H1 (cell line): ENCODE results near the gene EXD3. TPM values are rescaled to one million over a fixed set of nuclear protein-coding genes. Genes with fewer than 3 reads are reported as not detected.
A peak's percentile ranks its signal among the peaks of the same experiment; 100 is the strongest.

Experiments used
- CTCF ChIA-PET: fragments of 300-600 bp; sonication (Branson Sonifier 250); formaldehyde crosslinking; loops from one replicate; lab custom pipeline; 2021; ENCODE audit not compliant: partially characterized antibody; lab: Charles Lee
- POLR2A ChIA-PET: fragments of 300-600 bp; sonication (Branson Sonifier 250); formaldehyde crosslinking; loops from one replicate; lab custom pipeline; 2021; ENCODE audit warnings: inconsistent platforms; ENCODE audit not compliant: partially characterized antibody; lab: Charles Lee
- DNase-seq, 2 experiments: peaks; one replicate each; pipeline versions ENCODE4 v3.0.0 to v3.0.0-alpha.2; 2010 to 2022; ENCODE audit warnings: low spot score in 2 of 2, low read depth in 1 of 2, mixed read lengths in 1 of 2
- FAIRE-seq: peaks from 2 replicates; lab custom pipeline; 2011; peaks lifted over from hg19 to GRCh38; lab: Jason Lieb, UNC
- H2AFZ ChIP-seq: 2 replicates; pipeline ENCODE4 v1.8.1; 2012; ENCODE audit warnings: low read length, inconsistent platforms
- H2AK5ac ChIP-seq: 2 replicates; pipeline ENCODE4 v1.6.1; 2013; ENCODE audit warnings: low read depth, low read length
- H2BK120ac ChIP-seq: replicated peaks from 2 replicates; pipeline ENCODE3; 2013; ENCODE audit warnings: low read depth, low read length, inconsistent platforms
- H2BK12ac ChIP-seq: 2 replicates; pipeline ENCODE4 v1.6.1; 2013; ENCODE audit warnings: low read depth, low read length
- H2BK15ac ChIP-seq: 2 replicates; pipeline ENCODE4 v1.6.1; 2013; ENCODE audit warnings: low read length
- H2BK20ac ChIP-seq: 2 replicates; pipeline ENCODE4 v1.6.1; 2013; ENCODE audit warnings: low read length
- H2BK5ac ChIP-seq: 2 replicates; pipeline ENCODE4 v1.6.1; 2013; ENCODE audit warnings: low read depth, low read length
- H3K14ac ChIP-seq: 2 replicates; pipeline ENCODE4 v1.6.1; 2013; ENCODE audit warnings: inconsistent platforms; ENCODE audit not compliant: insufficient read length
- H3K18ac ChIP-seq: 2 replicates; pipeline ENCODE4 v1.6.1; 2013; ENCODE audit warnings: low read length; ENCODE audit errors: extremely low read depth
- H3K23ac ChIP-seq: 2 replicates; pipeline ENCODE4 v1.6.1; 2013; ENCODE audit warnings: inconsistent platforms; ENCODE audit not compliant: insufficient read length
- H3K23me2 ChIP-seq: 2 replicates; pipeline ENCODE4 v1.6.1; 2013; ENCODE audit warnings: low read depth, low read length
- H3K27ac ChIP-seq: 2 replicates; pipeline ENCODE4 v1.6.1; 2011; ENCODE audit warnings: low read depth, low read length, inconsistent platforms
- H3K27me3 ChIP-seq, 4 experiments: replicated peaks in 1 of 4; 1 replicate in 1 of 4; 2 replicates in 3 of 4; pipeline versions ENCODE4 v1.6.1 to v1.8.1; 2011 to 2013; ENCODE audit warnings: low read length in 3 of 4, mild to moderate bottlenecking in 3 of 4, inconsistent platforms in 2 of 4, mixed read lengths in 2 of 4, moderate library complexity in 1 of 4; ENCODE audit not compliant: control insufficient read depth in 3 of 4, insufficient read depth in 3 of 4; ENCODE audit errors: extremely low read depth in 1 of 4
- H3K36me3 ChIP-seq, 4 experiments: 2 replicates each; pipeline versions ENCODE4 v1.6.1 to v1.8.1; 2011 to 2013; ENCODE audit warnings: mild to moderate bottlenecking in 4 of 4, low read length in 3 of 4, moderate library complexity in 2 of 4, control low read depth in 1 of 4, inconsistent platforms in 1 of 4; ENCODE audit not compliant: insufficient read depth in 4 of 4, control insufficient read depth in 2 of 4
- H3K4ac ChIP-seq: replicated peaks from 2 replicates; pipeline ENCODE3; 2013; ENCODE audit warnings: low read length, low read depth, mixed read lengths, inconsistent platforms; ENCODE audit not compliant: insufficient read length
- H3K4me1 ChIP-seq, 4 experiments: replicated peaks in 1 of 4; 1 replicate in 1 of 4; 2 replicates in 3 of 4; pipeline versions ENCODE4 v1.6.1 to v1.8.1; 2011 to 2013; ENCODE audit warnings: low read length in 3 of 4, inconsistent platforms in 2 of 4, mixed read lengths in 1 of 4; ENCODE audit not compliant: insufficient read depth in 4 of 4, control insufficient read depth in 3 of 4
- H3K4me2 ChIP-seq, 2 experiments: 2 replicates each; pipeline versions ENCODE4 v1.6.1 to v1.8.1; 2011 to 2013; ENCODE audit warnings: low read depth in 2 of 2, low read length in 2 of 2, control low read depth in 1 of 2, inconsistent platforms in 1 of 2, mild to moderate bottlenecking in 1 of 2; ENCODE audit not compliant: insufficient read depth in 1 of 2
- H3K4me3 ChIP-seq, 4 experiments: fragments of 200-600, 300-600 bp in 1 of 4; sonication (generic), shearing (Covaris generic), sonication (Bioruptor Twin) in 1 of 4; 2 replicates each; pipeline versions ENCODE4 v1.5.1 to v1.8.1; 2011 to 2016; ENCODE audit warnings: low read length in 4 of 4, low read depth in 3 of 4, control low read depth in 2 of 4, inconsistent platforms in 2 of 4, mild to moderate bottlenecking in 2 of 4, mixed read lengths in 1 of 4, moderate library complexity in 1 of 4; ENCODE audit not compliant: insufficient read depth in 2 of 4; ENCODE audit errors: extremely low read depth in 1 of 4
- H3K56ac ChIP-seq: replicated peaks from 2 replicates; pipeline ENCODE3; 2013; ENCODE audit warnings: low read depth, mild to moderate bottlenecking, mixed read lengths, low read length, inconsistent platforms; ENCODE audit not compliant: insufficient read length
- H3K79me1 ChIP-seq: 2 replicates; pipeline ENCODE4 v1.6.1; 2013; ENCODE audit warnings: low read depth, low read length, control low read depth
- H3K79me2 ChIP-seq, 2 experiments: 2 replicates each; pipeline versions ENCODE4 v1.6.1 to v1.8.1; 2012 to 2013; ENCODE audit warnings: low read length in 2 of 2, mild to moderate bottlenecking in 2 of 2, inconsistent platforms in 1 of 2; ENCODE audit not compliant: insufficient read depth in 2 of 2, control insufficient read depth in 1 of 2
- H3K9ac ChIP-seq, 4 experiments: replicated peaks in 1 of 4; 1 replicate in 1 of 4; 2 replicates in 3 of 4; pipeline versions ENCODE4 v1.6.1 to v1.8.1; 2011 to 2013; ENCODE audit warnings: low read depth in 3 of 4, low read length in 3 of 4, control low read depth in 2 of 4, mild to moderate bottlenecking in 2 of 4, moderate library complexity in 2 of 4, inconsistent platforms in 1 of 4; ENCODE audit errors: extremely low read depth in 1 of 4
- H3K9me3 ChIP-seq, 2 experiments: 2 replicates each; pipeline versions ENCODE4 v1.6.1 to v1.8.1; 2012 to 2013; ENCODE audit warnings: mild to moderate bottlenecking in 2 of 2, moderate library complexity in 2 of 2, control low read depth in 1 of 2, inconsistent platforms in 1 of 2, low read depth in 1 of 2, low read length in 1 of 2, mixed read lengths in 1 of 2; ENCODE audit not compliant: insufficient read depth in 2 of 2
- H4K20me1 ChIP-seq, 2 experiments: replicated peaks in 1 of 2; 2 replicates each; pipeline versions ENCODE3 to v1.8.1; 2011 to 2013; ENCODE audit warnings: inconsistent platforms in 2 of 2, low read length in 2 of 2, mild to moderate bottlenecking in 1 of 2; ENCODE audit not compliant: insufficient read depth in 2 of 2, control insufficient read depth in 1 of 2
- H4K5ac ChIP-seq: 2 replicates; pipeline ENCODE4 v1.6.1; 2013; ENCODE audit warnings: low read length, low read depth, mixed read lengths, inconsistent platforms; ENCODE audit not compliant: insufficient read length
- H4K8ac ChIP-seq: 2 replicates; pipeline ENCODE4 v1.8.0; 2013; ENCODE audit warnings: mild to moderate bottlenecking, moderate library complexity, low read length, inconsistent platforms; ENCODE audit not compliant: insufficient read depth; ENCODE audit errors: extremely low read depth
- H4K91ac ChIP-seq: replicated peaks from 2 replicates; pipeline ENCODE3; 2013; ENCODE audit warnings: low read length, mixed read lengths, inconsistent platforms; ENCODE audit not compliant: insufficient read length
- BCL11A ChIP-seq, 2 experiments: IDR thresholded peaks; one replicate each; pipeline ENCODE4 v1.6.1; 2011; ENCODE audit warnings: low read depth in 2 of 2, low read length in 2 of 2, mild to moderate bottlenecking in 2 of 2
- EGR1 ChIP-seq: IDR thresholded peaks from 2 replicates; pipeline ENCODE4 v1.6.1; 2011; ENCODE audit warnings: low read depth, low read length, borderline replicate concordance
- WGBS, 2 experiments: shearing (Covaris generic) in 1 of 2; methylation state at CpG; one replicate each; pipeline versions ENCODE4 v1.1.6 to v1.1.7; 2013 to 2015; ENCODE audit warnings: low lambda C conversion rate in 2 of 2, mixed read lengths in 2 of 2, inconsistent platforms in 1 of 2, low coverage in 1 of 2, missing lambda C conversion rate in 1 of 2; ENCODE audit not compliant: insufficient replicate concordance in 2 of 2, insufficient coverage in 1 of 2, insufficient read length in 1 of 2; ENCODE audit errors: extremely low coverage in 1 of 2, missing lambda C conversion rate in 1 of 2; 5-methylcytosine and 5-hydroxymethylcytosine counted together
- polyA plus RNA-seq, 7 experiments: library from polyadenylated mRNA; depleted of rRNA in 3 of 7; stranded (reverse) in 5 of 7; unstranded in 2 of 7; fragments of >200 nt in 5 of 7; fragments of 200-250 nt in 2 of 7; gene quantifications; 1 replicate in 5 of 7; 2 replicates in 1 of 7; 4 replicates in 1 of 7; pipeline versions ENCODE4 v1.2.1 to v1.2.3, GENCODE V29; 2011 to 2013; ENCODE audit warnings: missing spikeins in 2 of 7, mixed read lengths in 2 of 7
- total RNA-seq: library from RNA; stranded (reverse); fragmentation: NEBNext Ultra II Directional; extraction: Animal tissue kit (Norgen Biotek cat#: 25700); gene quantifications from 2 replicates; pipeline ENCODE4 v1.2.1, GENCODE V29; 2021

Gene EXD3
- total and polyA plus RNA-seq, 2 of the 8 experiments (the other 6 are each of a cell fraction or from before 2014, with no cell fraction given), result 7.2 to 9.4 TPM

DNA sequence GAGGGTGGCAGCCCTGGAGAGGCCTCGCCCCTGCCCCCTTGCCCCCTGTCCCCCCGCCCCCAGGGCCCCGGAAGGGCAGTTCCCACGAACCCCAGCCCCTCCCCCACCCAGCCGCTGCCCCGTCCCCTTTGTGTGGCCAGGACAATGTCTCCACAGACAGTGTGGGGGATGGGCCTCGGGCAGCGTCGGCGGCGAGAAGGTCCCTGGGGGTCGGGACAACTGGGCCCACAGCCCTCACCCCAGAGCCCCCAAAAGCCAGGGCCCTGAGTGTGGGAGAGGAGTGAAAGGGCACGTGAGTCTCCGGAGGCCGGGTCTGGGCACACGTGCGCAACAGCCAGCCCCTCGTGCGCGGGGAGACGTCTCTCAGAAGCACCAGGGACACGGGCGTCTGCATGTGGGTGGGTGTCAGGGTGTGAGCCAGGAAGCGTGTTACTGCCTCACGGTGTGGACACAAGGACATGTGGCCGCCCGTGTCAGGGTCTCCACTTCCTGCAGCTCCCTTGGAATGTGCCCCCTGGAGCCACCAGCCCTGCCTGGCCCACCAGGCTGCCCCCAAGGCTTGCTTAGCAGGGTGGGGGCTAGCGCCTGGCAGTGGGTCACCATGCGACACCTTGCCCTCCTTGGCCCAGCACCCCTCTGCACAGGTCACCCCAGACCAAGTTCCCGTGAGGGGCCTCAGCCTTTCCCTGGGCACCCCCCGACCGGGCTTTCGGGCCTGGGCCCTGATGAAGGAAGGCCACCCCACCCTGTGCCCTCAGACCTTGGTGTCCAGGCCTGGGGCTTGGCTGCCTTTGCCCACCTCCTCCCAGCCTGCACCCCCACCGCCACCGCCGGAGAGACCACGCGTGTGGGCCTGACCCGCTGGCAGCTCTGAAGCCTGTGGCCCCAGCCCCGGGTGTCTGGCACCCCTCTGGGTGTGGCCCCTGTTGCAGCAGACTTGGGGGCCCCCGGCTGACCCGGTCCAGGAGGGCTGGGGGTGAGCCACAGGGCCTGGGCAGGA lies 108.1 kb downstream of the EXD3 start:
- Histone ChIP-seq H3K14ac (no peak overlapping the region), H2BK20ac (peak overlapping the region; percentile 72; the same call in 1 of the 2 replicates), H2AFZ (no peak overlapping the region), H2BK15ac (no peak overlapping the region), H3K18ac (peak overlapping the region; percentile 60), H2AK5ac (0 out of 2 replicates have a peak overlapping the region, but pooled peaks have one; percentile 82), H2BK5ac (peak overlapping the region; percentile 85; the same call in 1 of the 2 replicates), H3K4me3 (peak overlapping the region in 2 of 4 experiments; percentile 5 to 58; a peak in 2 of 8 replicates), H4K20me1 (no peaks in the 10 kb centered on the region), H3K4me2 (no peak overlapping the region), H3K27me3 (peaks cover 0 to 4% (median 0%) of the 10 kb centered on the region in 4 experiments; a peak in 2 of 7 replicates), H3K9ac (no peak overlapping the region), H4K8ac (no peak overlapping the region; the same call in 1 of the 2 replicates), H2BK120ac (peak overlapping the region; percentile 64), H3K23ac (no peak overlapping the region), H3K9me3 (no peaks in the 10 kb centered on the region), H3K4ac (peak overlapping the region; percentile 69), H3K79me2 (no peaks in the 10 kb centered on the region), H3K23me2 (no peaks in the 10 kb centered on the region; the same call in 1 of the 2 replicates), H2BK12ac (peak overlapping the region; percentile 92; the same call in 1 of the 2 replicates), H3K27ac (no peak overlapping the region), H4K5ac (no peak overlapping the region), H4K91ac (peak overlapping the region; percentile 93), H3K79me1 (no peaks in the 10 kb centered on the region), H3K36me3 (no peaks in the 10 kb centered on the region), H3K56ac (peak overlapping the region; percentile 46), H3K4me1 (peaks cover 0 to 22% (median 13%) of the 10 kb centered on the region in 4 experiments; a peak in 6 of 7 replicates)
- TF ChIP-seq EGR1, result no peak
- TF ChIP-seq BCL11A (IDR thresholded peaks at IDR 0.05; ENCODE audit: low read depth in 2 of 2, low read length in 2 of 2), result no peak
- POLR2A ChIA-PET, result interaction anchor here (11.9 kb wide), 1 partner anchor 14 kb away, joined by 129 read pairs; the partner anchor contains the start of gene NRARP
- FAIRE-seq, result no peak
- WGBS, 2 experiments, result 89% methylated on average over 30 of the region's 42 CpGs; no CpG with 5 or more reads in 1 of the 2 experiments
- DNase-seq, result no peak
- CTCF ChIA-PET, result interaction anchor here (5.7 kb wide), 1 partner anchor 12 kb away, joined by 55 read pairs; the partner anchor contains the start of gene NRARP
